ENCODE measurements around the gene FLAD1.
A peak's percentile ranks its signal among the peaks of the same experiment; 100 is the strongest.
"Not testable (repeated sequence)": the region's sequence is repeated elsewhere in the genome, so short reads cannot be mapped to it uniquely, and the experiment has no call there.

The FLAD1 gene

DNA sequence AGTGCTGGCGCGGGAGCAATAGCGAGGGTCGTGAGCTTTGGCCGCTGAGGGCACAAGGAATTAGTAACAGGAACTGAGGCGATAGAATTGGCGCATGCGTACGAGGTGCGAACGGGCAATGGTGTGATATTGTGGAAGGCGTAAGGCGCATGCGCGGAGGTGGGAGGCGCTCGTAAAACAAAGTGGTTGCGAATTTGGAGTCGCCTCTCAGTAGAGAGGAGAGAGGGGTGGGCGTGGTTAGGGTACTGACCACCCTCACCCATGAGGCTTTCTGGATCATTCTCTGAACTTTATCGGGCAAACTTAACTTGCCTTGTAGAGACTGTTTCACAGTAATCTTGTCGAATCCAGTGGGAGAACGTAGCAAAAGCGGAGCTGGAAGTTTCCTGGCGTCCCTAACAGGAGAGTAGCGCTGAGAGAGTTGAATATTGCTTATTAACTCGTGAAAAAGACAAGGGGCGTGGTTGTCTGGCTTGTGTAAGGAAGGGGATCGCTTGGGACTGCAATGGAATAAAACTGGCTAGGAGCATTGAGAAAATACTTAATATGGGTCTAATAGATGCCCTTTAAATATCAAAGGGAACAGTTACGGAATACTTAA lies 8.2 kb upstream of the FLAD1 start:
- peaks cover 34% of the 10 kb centered on the region for H3K4me1 ChIP-seq (ENCODE audit: control insufficient read depth, insufficient read depth, low read length)
- peak overlapping the region; percentile 64 for H3K4me3 ChIP-seq (ENCODE audit: insufficient read depth, low read depth, low read length)
- WGBS, 2 experiments, result 0 to 1% methylated on average over 30 of the region's 30 CpGs
- H3K36me3 ChIP-seq (ENCODE audit: control insufficient read depth, insufficient read depth, low read length), result peaks cover 9% of the 10 kb centered on the region
- no peaks in the 10 kb centered on the region for H3K9me3 ChIP-seq (ENCODE audit: control insufficient read depth, low read length)
- peak overlapping the region; percentile 95 for H3K27ac ChIP-seq (ENCODE audit: insufficient read depth, low read depth, low read length, poor library complexity, severe bottlenecking)
- H3K27me3 ChIP-seq (ENCODE audit: control insufficient read depth, insufficient read depth, low read length, poor library complexity, severe bottlenecking), result no peaks in the 10 kb centered on the region

DNA sequence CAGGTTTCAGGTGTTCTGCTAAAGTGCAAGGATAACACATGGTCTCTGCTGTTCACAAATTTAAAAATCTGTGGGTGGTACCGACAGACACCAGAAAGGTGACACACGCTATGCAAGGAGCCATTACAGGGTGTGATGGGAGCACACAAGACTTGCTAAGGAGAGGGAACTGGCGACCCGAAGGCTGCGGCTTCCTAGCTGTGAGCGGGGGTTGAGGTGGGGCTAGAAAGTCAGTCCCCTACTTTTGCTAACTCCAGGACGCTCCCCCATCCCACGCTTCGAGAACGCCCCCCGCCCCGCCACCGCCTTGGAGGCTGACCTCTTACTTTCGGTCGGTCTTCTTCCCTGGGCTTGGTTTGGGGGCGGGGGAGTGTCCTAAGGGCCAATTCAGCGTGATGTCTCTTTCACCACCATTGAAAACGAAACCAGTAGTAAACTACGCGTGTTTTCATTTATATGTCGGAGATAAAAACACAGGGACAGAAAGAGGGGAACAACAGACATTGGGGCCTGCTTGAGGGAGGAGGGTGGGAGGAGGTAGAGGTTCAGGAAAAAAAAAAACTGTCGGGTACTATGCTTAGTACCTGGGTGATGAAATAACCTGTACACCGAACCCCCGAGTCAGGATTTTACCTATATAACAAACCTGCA lies 7.6 kb upstream of the FLAD1 start:
- H3K27me3 ChIP-seq (ENCODE audit: control insufficient read depth, insufficient read depth, low read length, poor library complexity, severe bottlenecking), result no peaks in the 10 kb centered on the region
- H3K9me3 ChIP-seq (ENCODE audit: control insufficient read depth, low read length), result no peaks in the 10 kb centered on the region
- H3K36me3 ChIP-seq (ENCODE audit: control insufficient read depth, insufficient read depth, low read length), result peaks cover 9% of the 10 kb centered on the region
- 0 to 2% methylated on average over 22 to 24 of the region's 24 CpGs for WGBS, 2 experiments
- H3K27ac ChIP-seq (ENCODE audit: insufficient read depth, low read depth, low read length, poor library complexity, severe bottlenecking), result peak overlapping the region; percentile 95
- H3K4me3 ChIP-seq (ENCODE audit: insufficient read depth, low read depth, low read length), result peak overlapping the region; percentile 64
- peaks cover 34% of the 10 kb centered on the region for H3K4me1 ChIP-seq (ENCODE audit: control insufficient read depth, insufficient read depth, low read length)

DNA sequence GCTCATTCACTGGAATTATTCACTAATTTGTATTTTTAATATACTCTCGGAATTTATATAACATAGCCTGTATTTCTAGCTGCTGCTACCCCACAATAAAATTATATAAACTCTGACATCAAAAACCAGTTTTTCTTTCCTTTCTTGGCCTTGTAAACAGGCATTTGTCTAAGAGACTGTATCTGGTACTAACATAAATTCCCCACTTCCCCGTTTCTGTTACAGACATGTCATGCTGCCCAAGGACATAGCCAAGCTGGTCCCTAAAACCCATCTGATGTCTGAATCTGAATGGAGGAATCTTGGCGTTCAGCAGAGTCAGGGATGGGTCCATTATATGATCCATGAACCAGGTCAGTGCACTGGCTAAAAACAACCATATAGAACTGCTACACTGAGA lies 5.4 kb upstream of the FLAD1 start:
- not testable (repeated sequence) for H3K27ac ChIP-seq (ENCODE audit: insufficient read depth, low read depth, low read length, poor library complexity, severe bottlenecking); H3K9me3 ChIP-seq (ENCODE audit: control insufficient read depth, low read length); H3K27me3 ChIP-seq (ENCODE audit: control insufficient read depth, insufficient read depth, low read length, poor library complexity, severe bottlenecking); H3K4me3 ChIP-seq (ENCODE audit: insufficient read depth, low read depth, low read length)
- WGBS, 2 experiments, result 93 to 96% methylated on average over 3 of the region's 3 CpGs
- Histone ChIP-seq H3K4me1 (ENCODE audit: control insufficient read depth, insufficient read depth, low read length) (peaks cover 18% of the 10 kb centered on the region), H3K36me3 (ENCODE audit: control insufficient read depth, insufficient read depth, low read length) (peaks cover 14% of the 10 kb centered on the region)

DNA sequence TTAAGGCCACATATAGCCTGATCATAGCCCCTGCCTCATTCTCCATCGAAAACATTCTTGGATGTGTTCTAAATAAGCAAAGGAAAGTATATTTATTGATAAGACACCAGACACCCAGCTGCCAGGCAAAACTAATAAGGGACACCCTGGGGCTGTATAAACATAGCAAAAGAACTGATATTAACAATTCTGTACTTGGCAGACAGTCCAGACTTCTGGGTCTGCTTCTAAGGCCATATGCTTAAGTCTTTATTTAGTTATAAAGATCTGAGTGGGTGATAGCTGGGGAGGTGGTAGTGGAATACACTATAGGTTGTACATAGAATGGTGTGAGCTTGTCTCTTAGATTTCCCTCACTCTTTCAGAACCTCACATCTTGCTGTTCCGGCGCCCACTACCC lies 4.8 kb upstream of the FLAD1 start:
- WGBS, 2 experiments, result 100% methylated on average over 1 of the region's 3 CpGs
- Histone ChIP-seq H3K4me3 (ENCODE audit: insufficient read depth, low read depth, low read length) (no peak overlapping the region), H3K27me3 (ENCODE audit: control insufficient read depth, insufficient read depth, low read length, poor library complexity, severe bottlenecking) (no peaks in the 10 kb centered on the region), H3K9me3 (ENCODE audit: control insufficient read depth, low read length) (no peaks in the 10 kb centered on the region), H3K36me3 (ENCODE audit: control insufficient read depth, insufficient read depth, low read length) (peaks cover 14% of the 10 kb centered on the region), H3K4me1 (ENCODE audit: control insufficient read depth, insufficient read depth, low read length) (peaks cover 13% of the 10 kb centered on the region), H3K27ac (ENCODE audit: insufficient read depth, low read depth, low read length, poor library complexity, severe bottlenecking) (no peak overlapping the region)

DNA sequence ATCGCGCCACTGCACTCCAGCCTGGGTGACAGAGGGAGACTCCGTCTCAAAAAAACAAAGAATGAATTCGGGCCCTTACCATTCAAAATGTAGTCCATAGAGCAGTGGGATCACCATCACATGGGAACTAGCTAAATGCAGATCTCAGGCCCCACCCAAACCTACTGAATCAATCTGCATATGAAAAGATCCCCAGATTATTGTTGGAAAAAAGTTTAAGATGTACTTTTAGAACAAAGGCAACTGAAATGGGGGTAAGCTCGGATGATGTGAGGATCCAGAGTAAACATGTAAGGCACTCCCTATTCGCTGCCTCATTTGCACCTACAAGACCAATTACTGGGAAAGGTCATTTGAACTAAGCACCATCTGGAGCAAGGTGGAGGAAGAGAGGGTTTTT lies 803 bp upstream of the FLAD1 start:
- peaks cover 12% of the 10 kb centered on the region for H3K4me1 ChIP-seq (ENCODE audit: control insufficient read depth, insufficient read depth, low read length)
- H3K9me3 ChIP-seq (ENCODE audit: control insufficient read depth, low read length), result no peaks in the 10 kb centered on the region
- H3K4me3 ChIP-seq (ENCODE audit: insufficient read depth, low read depth, low read length), result peak overlapping the region; percentile 44
- peak overlapping the region; percentile 38 for H3K27ac ChIP-seq (ENCODE audit: insufficient read depth, low read depth, low read length, poor library complexity, severe bottlenecking)
- H3K36me3 ChIP-seq (ENCODE audit: control insufficient read depth, insufficient read depth, low read length), result peaks cover 14% of the 10 kb centered on the region
- no peaks in the 10 kb centered on the region for H3K27me3 ChIP-seq (ENCODE audit: control insufficient read depth, insufficient read depth, low read length, poor library complexity, severe bottlenecking)
- 54 to 59% methylated on average over 6 of the region's 6 CpGs for WGBS, 2 experiments

GRCh38 chr1:154983776-154984466 lies 777 bp downstream of the FLAD1 start:
- Histone ChIP-seq H3K4me3 (ENCODE audit: insufficient read depth, low read depth, low read length) (peak overlapping the region; percentile 79), H3K4me1 (ENCODE audit: control insufficient read depth, insufficient read depth, low read length) (peaks cover 12% of the 10 kb centered on the region), H3K27me3 (ENCODE audit: control insufficient read depth, insufficient read depth, low read length, poor library complexity, severe bottlenecking) (no peaks in the 10 kb centered on the region), H3K9me3 (ENCODE audit: control insufficient read depth, low read length) (no peaks in the 10 kb centered on the region), H3K27ac (ENCODE audit: insufficient read depth, low read depth, low read length, poor library complexity, severe bottlenecking) (no peak overlapping the region), H3K36me3 (ENCODE audit: control insufficient read depth, insufficient read depth, low read length) (peaks cover 24% of the 10 kb centered on the region)
- 20 to 23% methylated on average over 17 of the region's 17 CpGs for WGBS, 2 experiments

DNA sequence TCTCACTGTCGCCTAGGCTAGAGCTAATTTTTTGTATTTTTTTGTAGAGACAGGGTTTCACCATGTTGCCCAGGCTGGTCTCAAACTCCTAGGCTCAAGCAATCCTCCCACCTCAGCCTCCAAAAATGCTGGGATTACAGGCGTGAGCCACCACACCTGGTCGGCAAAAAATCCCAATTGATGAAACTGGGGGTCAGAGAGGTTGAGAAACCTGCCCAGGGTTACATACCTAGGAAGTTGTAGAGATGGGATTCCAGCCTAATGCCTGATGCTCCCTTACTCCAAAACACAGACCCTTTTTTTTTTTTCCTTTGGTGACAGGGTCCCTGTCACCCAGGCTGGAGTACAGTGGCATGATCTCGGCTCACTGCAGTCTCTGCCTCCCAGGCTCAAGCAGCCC lies 3.6 kb downstream of the FLAD1 start:
- WGBS, 2 experiments, result 84 to 93% methylated on average over 4 of the region's 4 CpGs
- H3K9me3 ChIP-seq (ENCODE audit: control insufficient read depth, low read length); H3K4me3 ChIP-seq (ENCODE audit: insufficient read depth, low read depth, low read length); H3K27me3 ChIP-seq (ENCODE audit: control insufficient read depth, insufficient read depth, low read length, poor library complexity, severe bottlenecking); H3K27ac ChIP-seq (ENCODE audit: insufficient read depth, low read depth, low read length, poor library complexity, severe bottlenecking): not testable (repeated sequence)
- peaks cover 34% of the 10 kb centered on the region for H3K36me3 ChIP-seq (ENCODE audit: control insufficient read depth, insufficient read depth, low read length)
- H3K4me1 ChIP-seq (ENCODE audit: control insufficient read depth, insufficient read depth, low read length), result peaks cover 12% of the 10 kb centered on the region

- Histone ChIP-seq H3K27me3 (ENCODE audit: control insufficient read depth, insufficient read depth, low read length, poor library complexity, severe bottlenecking) (no peaks in the 10 kb centered on the region), H3K36me3 (ENCODE audit: control insufficient read depth, insufficient read depth, low read length) (peaks cover 34% of the 10 kb centered on the region)
Observed at GRCh38 chr1:154987326-154987725, 4.2 kb downstream of the FLAD1 start.

DNA sequence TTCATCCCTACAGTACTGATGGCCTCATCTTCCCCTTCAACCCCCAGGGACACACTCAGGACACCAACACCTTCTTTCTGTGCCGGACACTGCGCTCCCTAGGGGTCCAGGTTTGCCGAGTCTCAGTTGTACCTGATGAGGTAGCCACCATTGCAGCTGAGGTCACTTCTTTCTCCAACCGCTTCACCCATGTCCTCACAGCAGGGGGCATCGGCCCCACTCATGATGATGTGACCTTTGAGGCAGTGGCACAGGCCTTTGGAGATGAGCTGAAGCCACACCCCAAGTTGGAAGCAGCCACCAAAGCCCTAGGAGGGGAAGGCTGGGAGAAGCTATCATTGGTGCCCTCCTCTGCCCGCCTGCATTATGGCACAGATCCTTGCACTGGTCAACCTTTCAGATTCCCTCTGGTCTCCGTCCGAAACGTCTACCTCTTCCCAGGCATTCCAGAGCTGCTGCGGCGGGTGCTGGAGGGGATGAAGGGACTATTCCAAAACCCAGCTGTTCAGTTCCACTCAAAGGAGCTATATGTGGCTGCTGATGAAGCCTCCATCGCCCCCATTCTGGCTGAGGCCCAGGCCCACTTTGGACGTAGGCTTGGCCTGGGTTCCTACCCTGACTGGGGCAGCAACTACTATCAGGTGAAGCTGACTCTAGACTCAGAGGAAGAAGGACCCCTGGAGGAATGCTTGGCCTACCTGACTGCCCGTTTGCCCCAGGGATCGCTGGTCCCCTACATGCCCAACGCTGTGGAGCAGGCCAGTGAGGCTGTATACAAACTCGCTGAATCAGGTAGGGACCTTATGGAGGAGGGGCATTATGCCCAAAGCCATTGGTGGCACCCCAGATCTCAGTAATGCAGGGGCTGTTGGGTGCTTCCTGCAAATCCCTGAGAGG lies 5.2 kb downstream of the FLAD1 start:
- H3K9me3 ChIP-seq (ENCODE audit: control insufficient read depth, low read length), result no peaks in the 10 kb centered on the region
- no peaks in the 10 kb centered on the region for H3K27me3 ChIP-seq (ENCODE audit: control insufficient read depth, insufficient read depth, low read length, poor library complexity, severe bottlenecking)
- WGBS, 2 experiments, result 96% methylated on average over 17 of the region's 17 CpGs
- H3K36me3 ChIP-seq (ENCODE audit: control insufficient read depth, insufficient read depth, low read length), result peaks cover 34% of the 10 kb centered on the region
- peaks cover 9% of the 10 kb centered on the region for H3K4me1 ChIP-seq (ENCODE audit: control insufficient read depth, insufficient read depth, low read length)
- H3K4me3 ChIP-seq (ENCODE audit: insufficient read depth, low read depth, low read length), result no peak overlapping the region
- no peak overlapping the region for H3K27ac ChIP-seq (ENCODE audit: insufficient read depth, low read depth, low read length, poor library complexity, severe bottlenecking)

More at GRCh38 chr1:154987326-154987725, 4.2 kb downstream of the FLAD1 start:
- no peak overlapping the region for H3K4me3 ChIP-seq (ENCODE audit: insufficient read depth, low read depth, low read length)
- peaks cover 11% of the 10 kb centered on the region for H3K4me1 ChIP-seq (ENCODE audit: control insufficient read depth, insufficient read depth, low read length)
- no peak overlapping the region for H3K27ac ChIP-seq (ENCODE audit: insufficient read depth, low read depth, low read length, poor library complexity, severe bottlenecking)
- WGBS, 2 experiments, result 97% methylated on average over 6 of the region's 6 CpGs
- H3K9me3 ChIP-seq (ENCODE audit: control insufficient read depth, low read length), result no peaks in the 10 kb centered on the region

All from ectodermal cell (in vitro differentiated cells).